ENCODE data around the gene IFI30.
"Not testable (repeated sequence)": the region's sequence is repeated elsewhere in the genome, so short reads cannot be mapped to it uniquely, and the experiment has no call there.

Gene IFI30

DNA sequence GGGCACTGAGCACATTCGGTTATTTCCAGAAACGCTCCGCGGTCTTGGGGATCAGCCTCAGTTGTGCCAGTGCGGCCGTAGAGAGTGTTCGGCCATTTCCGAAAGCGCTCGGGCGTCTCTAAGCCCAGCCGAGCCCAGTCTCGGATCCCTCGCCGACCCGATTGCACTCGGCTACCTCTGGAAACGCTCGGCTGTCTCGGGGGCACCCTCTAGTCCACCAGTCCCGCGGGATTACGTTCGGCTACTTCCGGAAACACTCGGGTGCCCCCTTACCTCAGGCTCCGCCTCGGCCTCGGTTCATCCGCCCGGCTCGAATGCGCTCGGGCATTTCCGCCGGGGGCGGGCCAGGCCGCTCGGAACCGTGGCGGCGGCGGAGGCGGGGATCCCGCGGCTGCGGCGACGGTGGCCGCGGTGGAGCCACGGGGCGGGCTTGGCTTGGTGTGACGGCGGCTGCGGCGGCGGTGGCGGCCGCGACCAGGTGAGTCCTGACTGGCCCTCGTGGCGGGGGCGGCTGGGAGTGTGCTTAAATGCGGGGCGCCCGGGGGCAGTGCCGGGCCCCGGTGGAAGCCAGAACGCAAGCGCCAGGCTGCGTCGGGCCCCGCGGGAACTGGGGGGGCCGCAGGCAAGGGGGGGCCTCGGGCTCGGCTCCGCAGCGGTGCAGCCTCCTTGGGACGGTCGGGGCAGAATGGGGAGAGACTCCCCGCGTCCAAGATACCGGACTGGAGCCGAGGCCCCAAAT lies 20.6 kb upstream of the IFI30 start, which contains the start of gene PIK3R2:
Gene PIK3R2, plus strand, starts transcription at position 347 of the 739 bp plus-strand sequence. CDS start 2,717 bp downstream, outside the sequence.
- peak; percentile 99 for DNase-seq

DNA sequence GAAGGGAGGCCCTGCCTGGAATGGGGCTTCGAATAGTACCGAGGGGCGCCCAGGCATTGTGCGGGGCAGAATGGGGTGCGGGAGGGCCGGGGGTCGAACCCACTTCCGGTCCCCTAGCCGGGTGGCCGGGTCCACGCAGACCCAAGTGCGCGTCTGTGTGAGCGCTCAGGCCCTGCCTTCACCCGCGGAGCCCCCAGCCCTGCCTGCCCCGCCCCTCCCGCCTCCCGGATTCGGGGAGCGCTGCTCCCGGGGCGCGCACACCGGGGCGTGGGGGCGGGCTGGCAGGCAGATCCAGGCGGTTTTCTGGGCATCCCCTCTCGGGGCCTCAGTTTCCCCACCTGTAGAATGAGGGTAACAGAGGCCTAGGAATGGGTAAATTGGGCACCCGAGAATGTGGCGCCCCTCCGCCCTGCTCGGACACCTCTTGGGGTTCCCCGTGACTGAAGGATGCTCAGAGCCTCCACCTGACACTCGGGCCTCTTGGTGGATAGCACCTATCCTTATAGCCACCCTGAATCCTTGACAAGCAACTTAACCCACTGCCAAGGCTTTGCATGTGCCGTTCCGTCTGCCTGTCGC lies 20.0 kb upstream of the IFI30 start:
- no peak for DNase-seq

DNA sequence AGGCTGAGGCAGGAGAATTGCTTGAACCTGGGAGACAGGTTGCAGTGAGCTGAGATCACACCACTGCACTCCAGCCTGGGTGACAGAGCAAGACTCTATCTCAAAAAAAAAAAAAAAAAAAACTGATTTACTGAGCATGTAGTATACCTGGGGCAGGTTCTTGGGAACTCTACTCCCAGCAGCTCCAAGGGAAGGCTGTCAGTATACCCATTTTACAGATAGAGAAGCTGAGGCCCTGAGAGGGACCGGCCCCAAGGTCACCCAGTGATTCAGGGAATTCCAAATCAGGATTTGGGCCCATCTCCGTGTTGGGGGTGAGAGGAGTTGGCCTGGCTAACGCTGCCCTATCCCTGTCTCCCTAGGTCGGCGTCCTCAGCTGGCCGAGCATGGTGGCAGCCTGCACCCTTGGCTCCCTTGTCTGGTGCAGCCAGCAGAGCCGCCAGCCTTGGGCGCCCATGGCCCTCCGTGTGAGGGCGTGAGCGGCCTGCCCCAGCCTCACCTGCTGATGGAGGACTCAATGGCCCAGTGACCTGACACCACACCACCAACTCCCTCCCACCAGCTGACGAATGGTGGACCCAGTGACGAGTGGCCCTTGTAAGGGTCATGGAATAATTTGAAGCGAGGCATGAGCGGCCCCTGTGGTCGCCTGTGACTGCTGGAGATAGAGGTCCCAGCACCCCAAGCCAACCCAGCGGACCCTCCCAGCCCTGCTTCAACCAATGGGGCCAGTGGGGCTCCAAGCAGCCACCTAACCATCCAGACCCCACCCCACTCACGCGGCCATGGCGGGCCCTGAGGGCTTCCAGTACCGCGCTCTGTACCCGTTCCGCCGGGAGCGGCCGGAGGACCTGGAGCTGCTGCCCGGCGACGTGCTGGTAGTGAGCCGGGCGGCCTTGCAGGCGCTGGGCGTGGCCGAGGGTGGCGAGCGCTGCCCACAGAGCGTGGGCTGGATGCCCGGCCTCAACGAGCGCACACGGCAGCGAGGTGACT lies 18.2 kb upstream of the IFI30 start:
- DNase-seq: no peak

DNA sequence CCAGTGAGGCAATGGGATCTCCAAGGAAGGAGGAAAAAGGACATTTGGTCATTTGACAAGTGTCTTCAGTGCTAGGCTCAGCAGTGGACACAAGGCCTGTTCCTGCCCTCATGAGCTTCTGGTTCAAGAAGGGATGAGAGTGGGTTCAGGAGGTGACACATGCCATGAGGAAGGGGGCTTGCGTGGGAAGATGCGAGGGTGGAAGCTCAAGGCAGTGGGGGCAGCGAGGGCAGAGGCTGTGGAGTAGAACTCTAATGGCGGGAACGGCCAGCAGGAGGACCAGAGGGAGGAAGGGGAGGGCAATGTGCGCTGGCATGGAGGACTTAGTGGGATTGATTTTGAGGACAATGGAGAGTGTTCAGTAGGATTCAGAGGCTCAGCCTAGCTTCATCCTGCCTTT lies 17.3 kb upstream of the IFI30 start:
- no peak for DNase-seq

DNA sequence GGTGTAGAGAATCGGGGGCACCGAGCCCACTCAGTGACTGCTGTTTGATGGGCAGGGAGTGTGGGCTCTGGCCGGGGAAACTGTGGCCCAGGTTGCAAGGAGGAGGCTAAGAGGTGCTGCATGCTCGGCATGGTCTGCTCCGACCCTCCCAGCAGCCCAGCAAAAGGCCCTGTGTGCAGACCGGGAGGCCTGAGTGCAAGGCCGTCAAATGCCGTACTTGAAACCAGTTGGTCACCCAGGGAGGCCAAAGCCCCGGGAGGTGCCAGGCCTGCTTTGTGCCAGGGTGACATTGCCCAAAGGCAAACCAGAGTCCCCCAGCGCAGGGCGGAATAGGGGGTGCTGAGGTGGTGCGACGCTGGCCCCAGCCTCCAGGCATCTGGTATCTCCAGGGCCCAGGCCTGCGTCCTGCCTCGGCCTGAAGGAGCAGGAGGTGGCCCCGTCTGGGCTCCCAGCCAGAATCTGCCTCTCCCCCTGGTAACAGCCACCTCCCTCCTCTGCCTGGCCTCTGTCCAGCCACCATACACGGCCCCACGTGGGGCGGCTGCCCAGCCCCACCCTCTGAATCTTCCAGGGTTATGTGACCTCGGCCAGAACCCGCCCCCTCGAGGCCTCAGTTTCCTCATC lies 16.7 kb upstream of the IFI30 start:
- DNase-seq: no peak

DNA sequence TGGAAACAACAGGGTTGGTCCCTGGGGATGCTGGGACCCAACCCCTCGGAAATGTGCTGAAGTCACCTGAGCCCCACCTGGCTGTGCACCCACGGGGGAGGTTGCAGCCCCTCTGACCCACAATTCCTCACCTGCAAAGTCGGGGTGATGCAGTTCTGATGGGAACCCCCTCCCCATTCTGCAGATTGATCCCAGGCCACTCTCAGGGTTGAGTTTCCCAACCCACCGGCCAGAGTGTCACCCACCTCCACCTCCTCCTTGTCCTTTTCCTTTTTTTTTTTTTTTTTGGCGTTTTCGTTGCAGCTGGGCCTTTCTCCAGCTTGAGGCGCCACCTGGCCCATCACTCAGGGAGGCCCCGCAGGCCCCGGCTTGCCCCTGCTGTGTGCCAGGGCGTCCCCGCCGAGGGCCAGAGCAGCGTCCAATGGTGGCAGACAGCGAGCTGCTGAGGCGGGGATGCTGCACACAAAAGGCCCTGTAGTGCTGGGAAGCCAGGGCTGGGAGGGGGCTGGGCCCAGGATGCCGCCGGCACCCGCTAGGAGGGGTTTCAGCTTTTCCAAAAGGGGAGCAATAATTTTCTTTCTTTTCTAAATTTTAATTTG lies 16.0 kb upstream of the IFI30 start:
- no peak for DNase-seq

DNA sequence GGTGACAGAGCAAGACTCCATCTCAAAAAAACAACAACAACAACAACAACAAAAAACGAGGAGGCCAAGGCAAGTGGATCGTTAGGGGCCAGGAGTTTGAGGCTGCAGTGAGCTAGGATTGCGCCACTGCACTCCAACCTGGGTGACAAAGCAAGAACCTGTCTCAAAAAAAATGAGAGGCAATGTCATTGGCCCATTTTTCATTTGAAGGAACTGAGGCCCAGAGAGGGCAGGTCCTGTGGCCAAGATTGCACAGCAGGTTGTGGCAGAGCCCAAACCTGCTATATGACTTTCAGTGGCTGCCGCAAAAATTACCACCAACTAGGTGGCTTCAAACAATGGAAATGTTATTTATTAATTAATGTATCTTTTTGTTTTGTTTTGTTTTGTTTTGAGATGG lies 15.1 kb upstream of the IFI30 start:
- DNase-seq: no peak

DNA sequence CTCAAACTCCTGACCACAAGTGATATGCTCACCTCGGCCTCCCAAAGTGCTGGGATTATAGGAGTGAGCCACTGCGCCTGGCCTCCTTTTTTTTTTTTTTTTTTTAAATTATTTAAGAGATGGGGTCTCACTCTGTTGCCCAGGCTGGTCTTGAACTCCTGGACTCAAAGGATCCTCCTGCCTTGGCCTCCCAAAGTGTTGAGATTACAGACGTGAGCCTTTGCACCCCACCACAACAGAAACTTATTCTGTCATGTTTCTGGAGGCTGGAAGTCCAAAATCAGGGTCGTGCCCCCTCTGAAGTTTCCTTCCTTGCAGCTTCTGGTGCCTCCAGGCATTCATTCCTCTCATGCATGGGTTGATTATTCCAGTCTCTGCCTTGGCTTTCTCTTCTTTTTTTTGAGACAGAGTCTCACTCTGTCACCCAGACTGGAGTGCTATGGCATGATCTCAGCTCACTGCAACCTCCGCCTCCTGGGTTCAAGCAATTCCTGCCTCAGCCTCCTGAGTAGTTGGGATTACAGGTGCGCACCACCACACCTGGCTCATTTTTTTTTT lies 14.5 kb upstream of the IFI30 start:
- DNase-seq: not testable (repeated sequence)

DNA sequence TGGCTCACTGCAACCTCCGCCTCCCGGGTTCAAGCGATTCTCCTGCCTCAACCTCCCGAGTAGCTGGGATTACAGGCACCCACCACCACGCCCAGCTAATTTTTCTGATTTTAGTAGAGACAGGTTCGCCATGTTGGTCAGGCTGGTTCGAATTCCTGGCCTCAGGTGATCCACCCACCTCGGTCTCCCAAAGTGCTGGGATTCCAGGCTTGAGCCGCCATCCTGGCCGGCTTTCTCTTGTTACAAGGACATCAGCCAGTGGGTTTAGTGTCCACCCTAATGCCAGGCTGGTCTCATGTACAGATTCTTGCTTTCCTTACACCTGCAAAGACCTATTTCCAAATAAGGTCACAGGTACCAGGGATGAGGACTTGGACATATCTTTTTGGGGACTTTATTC lies 13.8 kb upstream of the IFI30 start:
- no peak for DNase-seq

DNA sequence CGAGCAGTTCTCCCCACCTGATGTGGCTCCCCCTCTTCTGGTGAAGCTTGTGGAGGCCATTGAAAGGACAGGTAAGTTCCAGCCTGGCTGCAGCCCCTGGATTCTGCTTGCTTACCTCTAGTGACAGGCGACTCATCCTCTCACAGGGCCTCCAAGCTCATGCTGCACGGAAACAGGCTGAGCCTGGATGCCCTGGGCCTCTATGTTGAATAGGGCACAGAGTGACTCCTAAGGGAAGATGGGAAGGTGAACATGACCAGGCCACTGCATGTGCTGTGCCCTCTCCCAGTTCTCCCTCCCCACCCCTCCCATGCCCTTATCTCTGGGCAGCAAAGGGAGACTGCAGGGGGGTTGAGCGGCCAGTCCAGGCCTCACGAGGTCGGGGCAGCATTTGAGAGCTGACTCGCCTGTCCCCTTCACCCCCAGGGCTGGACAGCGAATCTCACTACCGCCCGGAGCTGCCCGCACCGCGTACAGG lies 13.1 kb upstream of the IFI30 start:
- DNase-seq: no peak

DNA sequence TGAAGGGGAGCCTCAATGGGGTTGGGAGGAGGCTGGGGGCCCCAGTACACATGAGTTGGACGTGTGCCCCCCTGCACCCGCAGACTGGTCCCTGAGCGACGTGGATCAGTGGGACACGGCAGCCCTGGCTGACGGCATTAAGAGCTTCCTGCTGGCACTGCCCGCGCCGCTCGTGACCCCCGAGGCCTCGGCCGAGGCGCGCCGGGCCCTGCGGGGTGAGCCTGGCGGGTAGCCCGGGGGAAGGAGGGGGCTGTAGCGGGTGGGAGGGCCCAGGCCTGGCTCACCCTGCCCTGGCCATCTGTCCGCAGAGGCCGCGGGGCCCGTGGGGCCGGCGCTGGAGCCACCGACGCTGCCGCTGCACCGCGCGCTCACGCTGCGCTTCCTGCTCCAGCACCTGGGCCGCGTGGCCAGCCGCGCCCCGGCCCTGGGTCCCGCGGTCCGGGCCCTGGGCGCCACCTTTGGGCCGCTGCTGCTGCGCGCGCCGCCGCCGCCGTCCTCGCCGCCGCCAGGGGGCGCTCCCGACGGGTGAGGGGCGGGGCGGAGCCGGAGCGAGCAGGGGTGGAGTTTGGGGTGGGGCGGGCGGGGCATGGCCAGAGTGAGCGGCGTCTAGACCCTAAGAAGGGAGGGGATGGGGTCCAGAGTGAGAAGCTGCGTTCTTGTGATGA lies 12.5 kb upstream of the IFI30 start:
- DNase-seq: peak; percentile 85

DNA sequence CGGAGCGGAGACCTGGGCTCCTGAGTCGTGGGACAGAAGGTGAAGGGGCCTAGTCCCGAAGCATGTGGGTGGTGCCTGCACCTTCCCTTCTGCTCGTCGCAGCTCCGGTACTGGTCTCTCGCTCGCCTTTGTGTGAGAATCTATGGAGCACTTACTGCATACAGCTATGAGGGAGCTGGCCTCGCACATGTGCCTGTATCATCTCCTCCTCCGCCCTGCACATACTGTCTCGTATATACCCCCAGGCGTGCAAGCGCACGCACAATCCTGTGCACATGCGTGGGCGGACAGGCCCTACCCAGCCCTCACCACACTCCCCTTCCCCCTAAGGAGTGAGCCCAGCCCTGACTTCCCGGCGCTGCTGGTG lies 12.0 kb upstream of the IFI30 start:
- DNase-seq: no peak

DNA sequence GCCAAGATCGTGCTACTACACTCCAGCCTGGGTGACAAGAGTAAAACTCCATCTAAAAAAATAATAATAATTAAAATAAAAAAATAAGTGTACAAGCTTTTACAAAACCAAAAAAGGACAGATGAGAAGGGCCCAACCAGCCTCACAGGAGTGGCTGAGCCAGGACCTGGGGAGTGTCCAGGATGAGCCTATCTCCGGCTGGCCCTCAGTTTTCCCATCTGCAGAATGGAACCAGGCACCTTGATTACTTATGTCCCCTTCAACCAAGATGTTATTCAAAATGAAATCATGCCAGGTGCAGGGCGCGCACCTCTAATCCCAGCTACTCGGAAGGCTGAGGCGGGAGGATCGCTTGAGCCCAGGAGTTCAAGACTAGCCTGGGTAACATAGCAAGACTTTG lies 9.5 kb upstream of the IFI30 start:
- DNase-seq: no peak

DNA sequence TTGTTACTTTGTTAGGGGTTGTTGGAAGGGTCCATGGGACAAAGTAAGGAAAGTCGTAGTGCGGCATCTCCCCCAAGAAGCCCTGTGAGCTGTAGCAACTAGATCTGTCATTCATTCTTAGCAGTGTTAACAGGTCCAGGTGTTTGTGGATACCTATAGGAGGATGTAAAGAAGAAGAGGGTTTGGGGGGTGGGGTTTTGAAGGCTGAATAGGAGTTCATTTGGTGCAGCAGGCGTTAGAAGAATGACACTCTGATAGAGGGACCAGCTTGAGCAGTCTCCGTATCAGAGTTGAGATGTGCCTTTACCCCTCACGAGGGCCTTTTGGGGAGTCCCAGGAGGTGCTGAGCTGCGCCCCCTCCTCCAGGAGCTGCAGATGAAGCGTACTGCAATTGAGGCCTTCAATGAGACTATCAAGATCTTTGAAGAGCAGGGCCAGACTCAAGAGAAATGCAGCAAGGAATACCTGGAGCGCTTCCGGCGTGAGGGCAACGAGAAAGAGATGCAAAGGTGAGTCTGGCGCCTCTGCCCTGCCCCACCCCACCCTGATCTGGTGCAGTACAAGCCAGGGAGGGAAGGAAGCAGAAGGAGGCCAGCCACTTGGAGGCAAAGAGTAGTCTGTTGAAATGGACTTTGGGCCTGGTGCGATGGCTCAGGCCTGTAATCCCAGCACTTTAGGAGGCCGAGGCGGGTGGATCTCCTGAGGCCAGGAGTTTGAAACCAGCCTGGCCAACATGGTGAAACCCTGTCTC lies 7.6 kb upstream of the IFI30 start:
- DNase-seq: no peak

DNA sequence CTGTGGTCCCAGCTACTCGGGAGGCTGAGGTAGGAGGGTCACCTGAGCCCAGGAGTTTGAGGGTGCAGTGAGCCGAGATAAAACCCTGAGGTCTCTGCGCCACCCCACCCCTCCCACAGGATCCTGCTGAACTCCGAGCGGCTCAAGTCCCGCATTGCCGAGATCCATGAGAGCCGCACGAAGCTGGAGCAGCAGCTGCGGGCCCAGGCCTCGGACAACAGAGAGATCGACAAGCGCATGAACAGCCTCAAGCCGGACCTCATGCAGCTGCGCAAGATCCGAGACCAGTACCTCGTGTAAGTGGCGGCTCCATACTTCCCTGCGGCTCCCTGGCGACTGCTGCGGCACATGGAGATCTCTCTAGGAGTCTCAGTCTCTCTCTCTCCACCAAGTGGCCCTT lies 6.6 kb upstream of the IFI30 start:
- DNase-seq: no peak

DNA sequence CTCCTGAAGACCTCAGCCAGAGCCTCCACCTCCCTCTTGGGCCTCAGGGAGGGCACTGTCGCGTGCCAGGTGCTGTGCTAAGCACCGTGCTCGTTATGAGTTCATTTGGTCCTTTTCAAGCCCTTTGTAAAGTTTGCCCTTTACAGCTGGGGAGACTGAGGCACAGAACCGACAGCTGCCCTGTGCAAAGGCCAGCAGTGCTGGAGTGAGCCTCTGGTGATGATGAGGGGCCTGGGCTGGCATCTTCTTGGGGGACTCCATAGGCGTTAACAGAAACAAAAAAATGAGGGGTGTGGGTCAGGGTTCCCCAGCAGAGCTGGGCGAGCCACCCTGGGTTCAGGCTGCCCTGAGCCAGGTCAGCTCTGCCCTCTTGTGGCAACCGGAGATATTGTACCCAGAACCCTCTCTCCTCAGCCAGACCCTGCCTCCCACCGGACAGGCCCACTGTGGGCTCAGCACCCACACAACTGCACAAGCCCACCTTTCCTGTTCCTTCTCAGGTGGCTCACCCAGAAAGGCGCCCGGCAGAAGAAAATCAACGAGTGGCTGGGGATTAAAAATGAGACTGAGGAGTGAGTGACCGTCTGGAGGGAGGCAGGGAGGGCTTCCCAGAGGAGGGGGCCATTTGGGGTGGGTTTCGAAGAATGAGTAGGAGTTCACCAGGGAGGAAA lies 5.5 kb upstream of the IFI30 start:
- peak; percentile 73 for DNase-seq

DNA sequence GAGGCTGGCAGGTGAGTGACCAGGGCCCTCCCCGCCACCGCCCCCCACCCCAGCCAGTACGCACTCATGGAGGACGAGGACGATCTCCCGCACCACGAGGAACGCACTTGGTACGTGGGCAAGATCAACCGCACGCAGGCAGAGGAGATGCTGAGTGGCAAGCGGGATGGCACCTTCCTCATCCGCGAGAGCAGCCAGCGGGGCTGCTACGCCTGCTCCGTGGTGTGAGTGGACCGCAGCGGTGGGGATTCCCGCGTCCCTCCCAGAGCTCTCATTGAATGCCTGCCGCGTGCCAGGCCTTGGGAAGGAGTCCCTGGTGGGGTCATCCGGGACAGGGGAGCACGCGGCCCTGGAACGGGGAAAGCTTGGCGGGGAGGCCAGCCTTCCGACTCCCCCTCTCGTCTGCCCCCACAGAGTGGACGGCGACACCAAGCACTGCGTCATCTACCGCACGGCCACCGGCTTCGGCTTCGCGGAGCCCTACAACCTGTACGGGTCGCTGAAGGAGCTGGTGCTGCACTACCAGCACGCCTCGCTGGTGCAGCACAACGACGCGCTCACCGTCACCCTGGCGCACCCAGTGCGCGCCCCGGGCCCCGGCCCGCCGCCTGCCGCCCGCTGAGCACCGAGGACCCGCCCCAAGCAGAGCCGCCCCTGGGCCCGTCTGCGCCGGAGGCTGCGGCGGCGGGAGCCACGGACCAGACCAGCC lies 4.8 kb upstream of the IFI30 start:
- no peak for DNase-seq

DNA sequence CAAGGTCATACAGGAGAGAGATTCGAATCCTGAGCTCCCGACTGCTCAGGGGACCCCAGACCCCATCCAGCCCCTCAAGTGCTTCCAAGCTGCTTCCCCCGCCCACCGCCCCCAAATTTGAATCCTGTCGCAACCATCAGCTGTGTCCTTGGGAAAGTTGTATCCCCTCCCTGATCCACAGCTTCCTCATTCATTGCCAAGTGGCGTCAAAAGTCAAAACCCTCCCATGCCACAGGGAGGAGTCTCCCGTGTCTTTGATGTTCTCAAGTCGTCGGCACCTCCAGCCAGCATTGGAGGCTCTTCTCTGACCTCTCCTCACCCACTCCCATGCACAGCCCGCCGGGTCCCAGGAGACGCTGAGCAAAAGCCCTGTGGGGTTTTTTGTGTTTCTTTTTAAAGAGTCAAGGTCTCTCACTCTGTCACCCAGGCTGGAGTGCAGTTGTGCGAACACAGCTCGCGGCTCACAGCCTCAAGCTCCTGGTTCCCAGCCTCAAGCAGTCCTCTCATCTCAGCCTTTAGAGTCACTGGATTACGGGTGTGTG lies 2.8 kb upstream of the IFI30 start:
- DNase-seq: no peak

DNA sequence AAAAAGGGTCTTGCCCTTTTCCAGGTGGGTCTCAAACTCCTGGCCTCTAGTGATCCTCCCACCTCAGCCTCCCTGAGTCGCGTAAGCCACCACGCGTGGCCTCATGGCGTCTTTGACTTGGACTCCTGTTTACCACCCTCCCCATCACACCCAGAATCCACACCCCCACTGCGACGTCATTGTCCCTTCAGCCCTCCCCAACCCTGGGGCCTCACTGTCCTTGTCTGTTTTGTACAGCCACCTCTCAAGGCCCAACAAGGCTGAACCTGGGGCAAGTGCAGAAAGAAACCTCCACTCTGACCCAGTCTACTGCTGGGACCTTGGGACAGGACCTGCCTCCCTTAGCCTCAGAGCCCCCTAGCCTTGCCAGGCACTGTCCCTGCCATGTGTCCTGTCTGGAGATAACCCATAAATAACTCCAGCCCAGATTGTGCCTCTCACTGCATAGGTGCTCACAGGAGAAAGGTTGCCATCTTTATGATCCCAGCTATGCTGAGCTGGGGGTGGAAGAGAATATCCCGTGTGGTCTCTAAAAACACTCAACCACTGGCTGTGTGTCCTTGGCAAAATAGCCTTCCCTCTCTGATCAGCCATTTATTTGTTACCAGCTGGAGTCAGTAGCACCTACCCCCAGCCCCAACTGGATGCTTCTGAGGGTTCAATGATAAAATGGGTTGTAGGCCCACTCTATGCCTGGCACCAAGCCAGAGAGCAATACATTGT lies 1.8 kb upstream of the IFI30 start:
- DNase-seq: no peak

Measured in CD4-positive, alpha-beta T cell treated with Interleukin-10 for 1 hour (primary cell).